ENCODE measurements around the gene NEU4.
"Not testable (repeated sequence)": the region's sequence is repeated elsewhere in the genome, so short reads cannot be mapped to it uniquely, and the experiment has no call there.

The NEU4 gene

GRCh38 chr2:241808721-241809382 lies at the start of gene NEU4:
Gene NEU4 (plus strand): TSS chr2:241809193. CDS start chr2:241814485, 5,292 bp downstream.
- no peaks in the 10 kb centered on the region for H3K9me3 Mint-ChIP-seq
- H3K4me1 Mint-ChIP-seq (ENCODE audit: low read depth) = peaks cover 4% of the 10 kb centered on the region
- H3K36me3 Mint-ChIP-seq (ENCODE audit: low read depth) = no peaks in the 10 kb centered on the region
- no peaks in the 10 kb centered on the region for H3K27me3 Mint-ChIP-seq (ENCODE audit: low read depth)
- peak within 1 kb of the TSS; percentile 7 for H3K27ac Mint-ChIP-seq
- H3K4me3 Mint-ChIP-seq = no peak within 1 kb of the TSS

- Mint-ChIP-seq H3K36me3 (ENCODE audit: low read depth) (peaks cover 14% of the 10 kb centered on the region), H3K4me1 (ENCODE audit: low read depth) (peaks cover 13% of the 10 kb centered on the region)
- H3K4me3 Mint-ChIP-seq; H3K27me3 Mint-ChIP-seq (ENCODE audit: low read depth); H3K27ac Mint-ChIP-seq; H3K9me3 Mint-ChIP-seq: not testable (repeated sequence)
Measured at GRCh38 chr2:241759893-241760292, 49.1 kb upstream of the NEU4 start.

GRCh38 chr2:241760301-241760771 lies 48.7 kb upstream of the NEU4 start:
- H3K27me3 Mint-ChIP-seq (ENCODE audit: low read depth) = no peaks in the 10 kb centered on the region
- H3K36me3 Mint-ChIP-seq (ENCODE audit: low read depth) = peaks cover 14% of the 10 kb centered on the region
- peaks cover 13% of the 10 kb centered on the region for H3K4me1 Mint-ChIP-seq (ENCODE audit: low read depth)
- no peak overlapping the region for H3K4me3 Mint-ChIP-seq
- peaks cover 5% of the 10 kb centered on the region for H3K9me3 Mint-ChIP-seq
- no peak overlapping the region for H3K27ac Mint-ChIP-seq

GRCh38 chr2:241762321-241762932 lies 46.6 kb upstream of the NEU4 start:
- H3K27ac Mint-ChIP-seq = peak overlapping the region; percentile 14
- H3K9me3 Mint-ChIP-seq = peaks cover 5% of the 10 kb centered on the region
- peaks cover 13% of the 10 kb centered on the region for H3K4me1 Mint-ChIP-seq (ENCODE audit: low read depth)
- no peak overlapping the region for H3K4me3 Mint-ChIP-seq
- H3K27me3 Mint-ChIP-seq (ENCODE audit: low read depth) = no peaks in the 10 kb centered on the region
- peaks cover 14% of the 10 kb centered on the region for H3K36me3 Mint-ChIP-seq (ENCODE audit: low read depth)

GRCh38 chr2:241762933-241763369 lies 46.0 kb upstream of the NEU4 start:
- Mint-ChIP-seq H3K27me3 (ENCODE audit: low read depth) (no peaks in the 10 kb centered on the region), H3K36me3 (ENCODE audit: low read depth) (peaks cover 14% of the 10 kb centered on the region), H3K27ac (peak overlapping the region; percentile 14), H3K4me1 (ENCODE audit: low read depth) (peaks cover 13% of the 10 kb centered on the region), H3K9me3 (peaks cover 5% of the 10 kb centered on the region), H3K4me3 (no peak overlapping the region)

- Mint-ChIP-seq H3K27ac (peak overlapping the region; percentile 14), H3K9me3 (peaks cover 5% of the 10 kb centered on the region), H3K27me3 (ENCODE audit: low read depth) (no peaks in the 10 kb centered on the region), H3K36me3 (ENCODE audit: low read depth) (peaks cover 14% of the 10 kb centered on the region), H3K4me1 (ENCODE audit: low read depth) (peaks cover 13% of the 10 kb centered on the region), H3K4me3 (no peak overlapping the region)
Measured at GRCh38 chr2:241763551-241764274, 45.3 kb upstream of the NEU4 start.

GRCh38 chr2:241764275-241765241 lies 44.4 kb upstream of the NEU4 start:
- Mint-ChIP-seq H3K4me1 (ENCODE audit: low read depth) (peaks cover 11% of the 10 kb centered on the region), H3K36me3 (ENCODE audit: low read depth) (peaks cover 10% of the 10 kb centered on the region), H3K4me3 (no peak overlapping the region), H3K27ac (no peak overlapping the region), H3K27me3 (ENCODE audit: low read depth) (no peaks in the 10 kb centered on the region), H3K9me3 (peaks cover 5% of the 10 kb centered on the region)

GRCh38 chr2:241767464-241768250 lies 41.3 kb upstream of the NEU4 start:
- no peak overlapping the region for H3K27ac Mint-ChIP-seq
- no peak overlapping the region for H3K4me3 Mint-ChIP-seq
- peaks cover 12% of the 10 kb centered on the region for H3K4me1 Mint-ChIP-seq (ENCODE audit: low read depth)
- H3K27me3 Mint-ChIP-seq (ENCODE audit: low read depth) = no peaks in the 10 kb centered on the region
- H3K9me3 Mint-ChIP-seq = no peaks in the 10 kb centered on the region
- no peaks in the 10 kb centered on the region for H3K36me3 Mint-ChIP-seq (ENCODE audit: low read depth)

GRCh38 chr2:241768251-241768711 lies 40.7 kb upstream of the NEU4 start:
- H3K4me3 Mint-ChIP-seq = no peak overlapping the region
- no peaks in the 10 kb centered on the region for H3K9me3 Mint-ChIP-seq
- H3K27me3 Mint-ChIP-seq (ENCODE audit: low read depth) = no peaks in the 10 kb centered on the region
- H3K36me3 Mint-ChIP-seq (ENCODE audit: low read depth) = no peaks in the 10 kb centered on the region
- H3K4me1 Mint-ChIP-seq (ENCODE audit: low read depth) = peaks cover 6% of the 10 kb centered on the region
- H3K27ac Mint-ChIP-seq = no peak overlapping the region

GRCh38 chr2:241768850-241769249 lies 40.1 kb upstream of the NEU4 start:
- Mint-ChIP-seq H3K4me1 (ENCODE audit: low read depth) (peaks cover 5% of the 10 kb centered on the region), H3K4me3 (no peak overlapping the region), H3K27me3 (ENCODE audit: low read depth) (no peaks in the 10 kb centered on the region), H3K9me3 (no peaks in the 10 kb centered on the region), H3K36me3 (ENCODE audit: low read depth) (no peaks in the 10 kb centered on the region), H3K27ac (no peak overlapping the region)

GRCh38 chr2:241769819-241770184 lies 39.2 kb upstream of the NEU4 start:
- no peaks in the 10 kb centered on the region for H3K36me3 Mint-ChIP-seq (ENCODE audit: low read depth)
- H3K9me3 Mint-ChIP-seq = no peaks in the 10 kb centered on the region
- H3K4me3 Mint-ChIP-seq = no peak overlapping the region

GRCh38 chr2:241770185-241770935 lies 38.6 kb upstream of the NEU4 start:
- no peak overlapping the region for H3K4me3 Mint-ChIP-seq
- no peaks in the 10 kb centered on the region for H3K9me3 Mint-ChIP-seq
- H3K4me1 Mint-ChIP-seq (ENCODE audit: low read depth) = peaks cover 5% of the 10 kb centered on the region
- no peaks in the 10 kb centered on the region for H3K27me3 Mint-ChIP-seq (ENCODE audit: low read depth)
- no peak overlapping the region for H3K27ac Mint-ChIP-seq
- no peaks in the 10 kb centered on the region for H3K36me3 Mint-ChIP-seq (ENCODE audit: low read depth)

More at GRCh38 chr2:241769819-241770184, 39.2 kb upstream of the NEU4 start:
- H3K27me3 Mint-ChIP-seq (ENCODE audit: low read depth) = no peaks in the 10 kb centered on the region
- H3K4me1 Mint-ChIP-seq (ENCODE audit: low read depth) = peaks cover 5% of the 10 kb centered on the region
- no peak overlapping the region for H3K27ac Mint-ChIP-seq

- Mint-ChIP-seq H3K27ac (no peak overlapping the region), H3K36me3 (ENCODE audit: low read depth) (no peaks in the 10 kb centered on the region), H3K4me3 (no peak overlapping the region), H3K9me3 (no peaks in the 10 kb centered on the region), H3K27me3 (ENCODE audit: low read depth) (no peaks in the 10 kb centered on the region), H3K4me1 (ENCODE audit: low read depth) (peaks cover 5% of the 10 kb centered on the region)
Measured at GRCh38 chr2:241770936-241771285, 38.1 kb upstream of the NEU4 start.
